Measurements from ENCODE around the gene TOMM40L. TPM values are rescaled to one million over a fixed set of nuclear protein-coding genes. Genes with fewer than 3 reads are reported as not detected.

The TOMM40L gene
- total RNA-seq, 2 donors from 2014 or later = 1.8 to 8.9 TPM

GRCh38 chr1:161235957-161236775 is 10.3 kb downstream of the TOMM40L start:
- no peak for TF ChIP-seq CTCF (IDR thresholded peaks at IDR 0.05)
- no peak for TF ChIP-seq POLR2A (IDR thresholded peaks at IDR 0.05)
- intact Hi-C loops (cut with DNase I) = loop anchor here (10.0 kb wide), 1 partner anchor 49 kb away; no protein-coding TSS in a partner anchor
- WGBS, 2 donors = 60 to 66% methylated on average over 5 of the region's 5 CpGs
- Histone ChIP-seq H3K4me3 (no peak overlapping the region), H3K27me3 (no peaks in the 10 kb centered on the region), H3K9me3 (no peaks in the 10 kb centered on the region), H3K4me1 (no peaks in the 10 kb centered on the region), H3K27ac (no peak overlapping the region), H3K36me3 (replicated peaks in 1 of 2; ENCODE audit: insufficient read depth in 1 of 2, low read depth in 2 of 2) (no peaks in the 10 kb centered on the region)
- DNase-seq = no peak
- ATAC-seq = no peak

- no peak for TF ChIP-seq POLR2A (IDR thresholded peaks at IDR 0.05)
- no peak for TF ChIP-seq CTCF (IDR thresholded peaks at IDR 0.05)
- Histone ChIP-seq H3K4me3 (no peak within 1 kb of the TSS), H3K27me3 (no peaks in the 10 kb centered on the region), H3K27ac (no peak within 1 kb of the TSS), H3K4me1 (no peaks in the 10 kb centered on the region), H3K36me3 (replicated peaks in 1 of 2; ENCODE audit: insufficient read depth in 1 of 2, low read depth in 2 of 2) (no peaks in the 10 kb centered on the region), H3K9me3 (no peaks in the 10 kb centered on the region)
- ATAC-seq (no peak), DNase-seq (no peak)
- intact Hi-C loops (cut with DNase I) = loop anchor here (10.0 kb wide), 1 partner anchor 47 kb away; no protein-coding TSS in a partner anchor
- 45 to 71% methylated on average over 4 of the region's 4 CpGs for WGBS, 2 donors
Measured at GRCh38 chr1:161238039-161238473, 12.2 kb downstream of the TOMM40L start, which contains the start of gene NR1I3. Gene NR1I3, minus strand, starts transcription at chr1:161238203. Its CDS starts 1,638 bp downstream, at chr1:161236565.

GRCh38 chr1:161241682-161242081 is 15.8 kb downstream of the TOMM40L start:
- Histone ChIP-seq H3K9me3 (no peaks in the 10 kb centered on the region), H3K36me3 (replicated peaks in 1 of 2; ENCODE audit: insufficient read depth in 1 of 2, low read depth in 2 of 2) (no peaks in the 10 kb centered on the region), H3K27me3 (no peaks in the 10 kb centered on the region), H3K27ac (no peak overlapping the region), H3K4me3 (no peak overlapping the region), H3K4me1 (peaks cover 11% of the 10 kb centered on the region)
- WGBS, 2 donors = 73 to 79% methylated on average over 2 to 3 of the region's 3 CpGs
- no peak for TF ChIP-seq CTCF (IDR thresholded peaks at IDR 0.05)
- no peak for TF ChIP-seq POLR2A (IDR thresholded peaks at IDR 0.05)
- ATAC-seq = no peak
- intact Hi-C loops (cut with DNase I) = no loop called here
- DNase-seq = no peak

- no peak for DNase-seq
- Histone ChIP-seq H3K4me1 (peaks cover 11% of the 10 kb centered on the region), H3K9me3 (no peaks in the 10 kb centered on the region), H3K36me3 (replicated peaks in 1 of 2; ENCODE audit: insufficient read depth in 1 of 2, low read depth in 2 of 2) (no peaks in the 10 kb centered on the region), H3K4me3 (no peak overlapping the region), H3K27me3 (no peaks in the 10 kb centered on the region), H3K27ac (no peak overlapping the region)
- TF ChIP-seq CTCF (IDR thresholded peaks at IDR 0.05) (no peak), POLR2A (IDR thresholded peaks at IDR 0.05) (no peak)
- no peak for ATAC-seq
- intact Hi-C loops (cut with DNase I) = no loop called here
- 58 to 87% methylated on average over 2 of the region's 2 CpGs for WGBS, 2 donors
Measured at GRCh38 chr1:161242313-161242712, 16.5 kb downstream of the TOMM40L start.
